ENCODE results near the gene IGSF3.

IGSF3 gene

DNA sequence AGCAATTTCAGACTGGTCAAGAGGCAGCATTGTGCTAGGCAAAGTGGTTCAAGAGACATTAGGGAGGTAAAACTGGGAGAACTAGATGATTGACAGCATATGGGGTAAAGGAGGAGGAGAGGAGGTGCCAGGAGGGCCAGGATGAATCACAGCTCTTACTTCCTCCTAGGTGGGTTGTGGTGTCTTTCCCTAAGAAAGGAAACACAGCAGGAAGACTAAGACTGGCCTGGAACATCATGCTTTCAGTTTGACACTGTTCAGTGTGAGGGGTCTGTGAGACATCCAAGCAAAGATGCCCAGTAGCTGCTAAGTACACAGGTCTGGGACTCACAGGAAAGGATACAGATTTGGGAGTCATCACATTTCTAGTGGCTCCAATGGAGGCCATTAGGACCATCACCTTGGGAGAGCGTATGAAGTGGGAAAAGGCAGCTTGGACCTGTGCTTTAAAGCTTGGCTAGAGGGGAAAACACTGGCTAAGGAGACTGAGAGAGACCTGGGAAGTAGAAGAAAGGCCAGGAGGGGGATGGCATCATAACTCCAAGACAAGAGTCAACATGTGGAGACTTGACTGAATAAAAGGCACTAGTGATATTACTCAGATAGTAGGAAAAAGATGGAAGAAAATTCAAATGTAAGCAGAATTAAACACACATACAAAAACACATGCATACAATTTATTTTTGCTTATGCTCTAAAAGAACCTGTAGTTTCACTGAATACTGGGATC lies 114.0 kb downstream of the IGSF3 start:
- DNase-seq = no peak

- DNase-seq = no peak
Measured at GRCh38 chr1:116546354-116546977, 121.1 kb downstream of the IGSF3 start.

- DNase-seq = no peak
Measured at GRCh38 chr1:116545359-116545705, 122.2 kb downstream of the IGSF3 start.

GRCh38 chr1:116544588-116545358 lies 122.8 kb downstream of the IGSF3 start:
- no peak for DNase-seq

- DNase-seq = no peak
Measured at GRCh38 chr1:116540088-116540487, 127.4 kb downstream of the IGSF3 start.

DNA sequence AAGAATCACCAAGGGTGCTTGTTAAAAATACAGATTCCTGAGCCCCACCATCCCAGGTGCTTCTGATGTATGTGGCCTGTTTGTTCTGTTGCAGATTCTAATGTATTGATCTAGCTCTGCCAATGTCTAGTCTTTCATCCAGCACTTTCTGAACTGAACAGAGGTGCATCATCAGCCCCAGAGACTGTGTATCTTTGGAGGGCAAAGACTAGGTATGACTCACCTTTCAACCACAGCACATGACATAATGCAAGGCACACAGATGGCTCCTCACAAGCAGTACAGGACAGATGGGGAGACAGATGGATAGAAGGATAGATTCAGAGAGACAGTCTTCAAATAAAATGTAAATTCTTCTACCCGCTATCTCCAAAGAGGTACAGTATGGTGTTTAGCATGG lies 129.0 kb downstream of the IGSF3 start:
- DNase-seq = peak in 1 of 2 experiments; percentile 61

GRCh38 chr1:116537898-116538297 lies 129.6 kb downstream of the IGSF3 start:
- no peak for DNase-seq

DNA sequence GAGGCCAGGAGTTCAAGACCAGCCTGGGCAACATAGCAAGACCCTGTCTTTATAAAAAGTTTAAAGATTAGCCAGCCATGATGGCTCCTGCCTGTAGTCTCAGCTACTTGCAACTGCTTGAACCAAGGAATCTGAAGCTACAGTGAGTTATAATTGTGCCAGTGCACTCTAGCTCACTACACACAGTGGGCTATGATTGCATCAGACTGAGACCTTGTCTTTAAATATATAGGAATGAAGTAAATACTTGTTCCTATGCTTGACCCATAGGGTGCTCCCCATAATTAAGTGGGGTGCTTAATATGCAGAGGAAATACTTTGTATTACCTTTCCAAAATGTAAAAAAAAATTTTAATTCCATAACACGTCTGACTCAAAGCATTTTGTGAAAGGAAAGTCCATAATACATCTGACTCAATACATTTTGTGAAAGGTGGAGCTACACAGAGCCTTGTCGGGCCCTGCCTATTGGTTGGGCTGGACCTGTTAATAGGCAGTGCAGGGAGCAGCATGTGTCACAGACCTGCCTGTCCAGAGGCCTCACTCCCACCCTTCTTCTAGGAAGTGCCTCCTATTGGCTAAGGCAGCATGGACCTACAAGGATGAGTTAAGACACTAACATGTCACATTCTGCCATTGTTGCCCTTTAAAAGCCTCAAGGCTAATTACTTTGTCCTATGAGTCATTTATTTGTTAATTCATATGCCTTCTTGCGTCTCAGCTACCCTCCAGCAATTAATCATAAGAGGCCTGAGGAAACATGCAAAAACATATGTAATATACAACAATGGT lies 130.3 kb downstream of the IGSF3 start:
- no peak for DNase-seq

DNA sequence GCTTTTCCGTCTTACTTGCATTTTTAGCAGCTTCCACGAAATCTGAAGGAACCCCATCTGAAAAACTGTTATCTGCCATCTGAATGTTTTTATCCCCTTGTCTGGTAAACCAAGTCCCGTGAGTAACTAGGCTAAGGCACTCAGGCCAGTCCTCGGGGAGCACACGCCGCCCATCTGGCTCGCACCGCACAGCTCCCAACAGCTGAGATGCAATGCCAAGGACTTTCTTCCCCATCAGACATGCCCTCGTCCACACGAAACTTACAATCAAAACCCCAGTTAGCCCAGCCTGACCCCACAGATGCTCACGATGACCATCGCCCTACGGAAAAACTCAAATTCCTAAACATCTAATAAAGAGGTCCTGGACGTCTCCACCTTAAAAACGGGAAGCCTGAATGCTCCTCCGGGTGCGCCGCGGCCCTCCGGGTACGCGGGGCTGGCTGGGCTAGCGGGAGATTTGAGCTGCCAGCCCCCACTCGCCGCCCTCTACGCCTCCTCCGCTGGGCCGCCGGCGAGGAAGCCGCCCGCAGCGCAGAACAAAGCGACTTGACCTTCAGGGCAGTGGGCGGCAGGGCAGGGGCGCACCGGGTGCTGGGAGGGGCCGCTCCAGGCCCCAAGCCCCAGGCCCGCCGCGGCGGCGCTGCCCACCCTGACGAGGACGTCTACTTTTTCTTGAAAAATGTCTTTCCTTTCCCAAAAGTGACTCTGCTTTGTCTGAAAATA lies 133.4 kb downstream of the IGSF3 start:
- DNase-seq = no peak

GRCh38 chr1:116533429-116533820 lies 134.1 kb downstream of the IGSF3 start:
- no peak for DNase-seq

GRCh38 chr1:116532671-116533428 lies 134.7 kb downstream of the IGSF3 start:
- DNase-seq = no peak

- DNase-seq = no peak
Measured at GRCh38 chr1:116531917-116532316, 135.6 kb downstream of the IGSF3 start.

DNA sequence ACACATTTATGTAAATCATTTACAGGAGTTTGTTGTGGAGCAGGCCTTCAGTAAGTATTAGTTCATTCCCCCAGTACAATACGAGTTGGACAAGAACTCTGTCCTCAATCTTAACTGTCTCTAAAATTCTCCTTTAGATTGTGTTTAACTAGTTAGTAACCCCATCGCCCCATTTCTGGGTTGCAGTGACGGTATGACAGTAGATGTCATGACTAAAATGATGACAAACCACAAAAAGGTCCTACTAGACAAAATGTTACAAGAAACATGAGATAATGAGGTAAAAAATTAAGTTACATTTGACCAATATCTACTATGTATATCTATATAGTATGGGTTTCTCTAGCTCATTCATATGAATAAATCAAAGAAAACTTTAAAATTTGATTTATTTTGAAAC lies 137.9 kb downstream of the IGSF3 start:
- no peak for DNase-seq

GRCh38 chr1:116529199-116529631 lies 138.3 kb downstream of the IGSF3 start:
- DNase-seq = no peak

DNA sequence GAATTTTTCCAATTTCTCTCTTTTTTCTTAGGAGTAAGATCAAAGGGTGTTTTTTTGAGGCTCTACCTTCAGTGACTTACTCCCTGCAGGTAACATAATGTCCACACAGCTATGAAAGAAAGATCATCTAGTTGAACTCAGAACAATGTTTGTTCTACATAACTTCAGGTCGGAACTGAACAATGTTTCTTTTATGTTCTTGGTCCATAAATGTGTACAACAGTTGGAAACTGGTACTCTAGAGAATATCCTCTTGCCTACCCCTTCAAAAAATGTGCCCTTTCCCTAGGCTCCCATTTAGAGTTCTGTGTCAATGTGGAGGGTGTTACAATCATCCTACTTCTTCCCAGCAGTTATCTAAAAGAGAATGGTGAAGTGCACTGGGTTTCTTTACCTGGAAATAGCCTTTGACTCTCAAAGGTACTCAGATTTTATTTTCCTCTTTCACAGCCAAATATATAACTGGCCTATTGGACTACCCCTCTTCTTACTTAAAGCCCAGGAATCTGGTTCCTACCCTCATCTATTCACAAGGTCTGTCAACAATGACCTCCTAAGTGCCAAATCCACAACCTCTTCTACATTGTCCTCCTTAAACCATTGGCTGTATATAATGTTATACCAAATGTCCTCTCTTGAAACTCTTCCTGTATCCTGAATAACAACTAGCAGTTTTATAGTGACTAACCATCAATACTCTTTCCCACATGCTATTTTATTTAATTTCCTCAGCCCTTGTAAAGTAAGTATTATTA lies 139.0 kb downstream of the IGSF3 start:
- DNase-seq = no peak

DNA sequence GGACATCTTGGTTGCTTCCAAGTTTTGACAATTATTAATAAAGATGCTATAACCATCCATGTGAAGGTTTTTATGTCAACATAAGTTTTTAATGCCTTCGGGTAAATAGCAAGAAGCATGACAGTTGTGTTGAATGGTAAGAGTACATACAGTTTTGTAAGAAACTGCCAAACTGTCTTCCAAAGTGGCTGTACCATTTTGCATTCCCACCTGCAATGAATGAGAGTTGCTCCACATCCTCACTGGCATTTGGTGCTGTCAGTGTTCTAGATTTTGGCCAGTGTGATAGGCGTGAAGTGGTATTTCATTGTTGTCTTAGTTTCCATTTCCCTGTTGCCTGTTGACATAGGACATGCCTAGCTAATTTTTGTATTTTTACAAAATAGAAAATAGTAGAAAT lies 142.1 kb downstream of the IGSF3 start:
- no peak for DNase-seq
